Aorta (tissue), 5 donors: ENCODE measurements around the gene TTLL3. TPM values are rescaled to one million over a fixed set of nuclear protein-coding genes. Genes with fewer than 3 reads are reported as not detected.
A peak's percentile ranks its signal among the peaks of the same experiment; 100 is the strongest.
"Not testable (repeated sequence)": the region's sequence is repeated elsewhere in the genome, so short reads cannot be mapped to it uniquely, and the experiment has no call there.

Experiments
- ATAC-seq: fragments of 200-7000 bp; cut with Tn5 transposase; one replicate; pipeline ENCODE4 v1.9.1; 2022; ENCODE audit warnings: moderate library complexity; ENCODE audit not compliant: low FRiP score
- DNase-seq, 2 donors: peaks; one replicate each; pipeline ENCODE4 v3.0.0-alpha.2; 2020
- H3K27ac ChIP-seq, 2 donors: one replicate each; pipeline ENCODE4 v1.5.1; 2013; ENCODE audit warnings: low read length in 2 of 2, mild to moderate bottlenecking in 2 of 2, moderate library complexity in 2 of 2, control low read depth in 1 of 2, inconsistent platforms in 1 of 2, low read depth in 1 of 2
- H3K27me3 ChIP-seq, 2 donors: one replicate each; pipeline ENCODE4 v1.6.1; 2013; ENCODE audit warnings: control low read depth in 1 of 2, low read length in 1 of 2, mild to moderate bottlenecking in 1 of 2, moderate library complexity in 1 of 2; ENCODE audit not compliant: insufficient read depth in 2 of 2, control insufficient read depth in 1 of 2
- H3K36me3 ChIP-seq, 2 donors: one replicate each; pipeline ENCODE4 v1.6.1; 2013; ENCODE audit warnings: control low read depth in 1 of 2, low read length in 1 of 2, mild to moderate bottlenecking in 1 of 2; ENCODE audit not compliant: insufficient read depth in 2 of 2, control insufficient read depth in 1 of 2
- H3K4me1 ChIP-seq, 2 donors: one replicate each; pipeline ENCODE4 v1.6.1; 2013; ENCODE audit warnings: low read length in 2 of 2, control low read depth in 1 of 2, mild to moderate bottlenecking in 1 of 2, moderate library complexity in 1 of 2; ENCODE audit not compliant: insufficient read depth in 2 of 2, control insufficient read depth in 1 of 2
- H3K4me3 ChIP-seq, 2 donors: one replicate each; pipeline ENCODE4 v1.5.1; 2013; ENCODE audit warnings: low read length in 2 of 2, control low read depth in 1 of 2, mild to moderate bottlenecking in 1 of 2
- H3K9me3 ChIP-seq: one replicate; pipeline ENCODE4 v1.6.1; 2013; ENCODE audit warnings: mild to moderate bottlenecking, low read length; ENCODE audit not compliant: control insufficient read depth
- WGBS, 2 donors: extraction: QIAGEN DNeasy Blood & Tissue Kit; methylation state at CpG; one replicate each; pipeline ENCODE4 v1.1.7; 2013; 5-methylcytosine and 5-hydroxymethylcytosine counted together
- intact Hi-C, 2 donors: fragments of 100-400 bp; cut with DNase I; formaldehyde crosslinking; loops; one replicate each; pipeline versions ENCODE4 v1.14.2 to v1.15.0; 2022
- polyA plus RNA-seq, 2 donors: library from polyadenylated mRNA; stranded (reverse); fragments of 200-250 nt; gene quantifications; one replicate each; pipeline ENCODE4 v1.2.3, GENCODE V29; 2013
- total RNA-seq, 2 donors: library from RNA; stranded (reverse); fragmentation: NEBNext Ultra II Directional; extraction: Animal tissue kit (Norgen Biotek cat#: 25700); gene quantifications; one replicate each; pipeline ENCODE4 v1.2.1, GENCODE V29; 2021
- donor health status: healthy with polysubstance abuse.
- donor health status: Bipolar disorder and iron deficiency.
- donor health status: DM: no; HTN: no; CAD: no.
- donor health status: DM: no; HTN: no; CAD: no.
- donor health status: DM: yes; HTN: yes; CAD: no.

Gene TTLL3
- total and polyA plus RNA-seq, 4 donors: 12.3 to 120 (median 74.3) TPM

- H3K27ac ChIP-seq, H3K4me3 ChIP-seq, ATAC-seq, H3K27me3 ChIP-seq, H3K36me3 ChIP-seq, H3K4me1 ChIP-seq, DNase-seq, H3K9me3 ChIP-seq, intact Hi-C loops: not testable (repeated sequence)
- 38 to 47% methylated on average over 4 of the region's 4 CpGs for WGBS, 2 donors
Measured at GRCh38 chr3:9848860-9849259, 38.8 kb downstream of the TTLL3 start.

- WGBS, 2 donors: 83 to 86% methylated on average over 6 of the region's 6 CpGs
- not testable (repeated sequence) for H3K27me3 ChIP-seq, H3K27ac ChIP-seq
Measured at GRCh38 chr3:9851383-9851782, 41.3 kb downstream of the TTLL3 start.

DNA sequence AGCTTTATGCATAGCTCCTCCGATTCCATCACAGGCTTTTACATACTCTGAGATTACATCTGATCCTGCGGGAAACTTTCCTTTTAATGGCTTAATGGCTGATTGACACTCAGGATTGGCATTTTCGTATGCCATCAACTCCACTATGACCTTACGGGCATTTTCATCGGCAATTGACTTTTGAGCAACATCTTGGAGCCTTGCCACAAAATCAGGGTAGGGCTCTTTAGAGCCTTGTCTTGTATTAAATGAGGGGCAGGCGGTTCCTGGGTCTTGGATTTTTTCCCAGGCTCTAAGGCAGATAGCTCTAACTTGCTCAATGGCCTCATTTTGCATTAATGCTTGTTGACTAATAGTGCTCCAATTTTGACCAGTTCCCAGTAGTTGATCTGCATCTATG lies 41.9 kb downstream of the TTLL3 start:
- H3K27me3 ChIP-seq, H3K4me3 ChIP-seq, ATAC-seq, intact Hi-C loops, DNase-seq, H3K9me3 ChIP-seq, H3K4me1 ChIP-seq, H3K36me3 ChIP-seq, H3K27ac ChIP-seq: not testable (repeated sequence)
- 60% methylated on average over 6 of the region's 6 CpGs for WGBS, 2 donors

More at GRCh38 chr3:9851383-9851782, 41.3 kb downstream of the TTLL3 start:
- DNase-seq, H3K4me3 ChIP-seq, intact Hi-C loops, H3K9me3 ChIP-seq, ATAC-seq, H3K4me1 ChIP-seq, H3K36me3 ChIP-seq: not testable (repeated sequence)

DNA sequence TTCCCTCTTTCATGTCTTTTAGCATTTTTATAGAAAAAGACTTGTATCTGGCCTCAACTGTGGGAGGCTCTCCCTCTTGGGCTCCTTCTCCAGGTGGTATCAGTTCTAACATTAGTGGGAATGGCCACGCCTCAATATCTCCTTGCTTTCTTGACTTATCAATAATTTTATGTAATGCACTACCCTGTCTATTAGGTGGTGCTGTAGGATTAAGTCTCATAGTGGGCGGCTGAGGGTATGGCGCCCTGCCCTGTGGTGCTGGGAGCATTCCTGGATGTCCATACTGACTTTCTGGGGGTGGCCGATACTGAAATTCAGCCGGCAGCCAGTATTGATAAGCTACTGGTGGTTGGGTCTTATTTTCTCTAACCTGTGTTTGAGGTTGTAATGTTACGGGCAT lies 42.5 kb downstream of the TTLL3 start:
- no peak overlapping the region for H3K27ac ChIP-seq
- H3K4me1 ChIP-seq: no peaks in the 10 kb centered on the region
- 90 to 91% methylated on average over 6 of the region's 6 CpGs for WGBS, 2 donors
- H3K36me3 ChIP-seq: no peaks in the 10 kb centered on the region
- no peak for ATAC-seq
- no peaks in the 10 kb centered on the region for H3K9me3 ChIP-seq
- H3K27me3 ChIP-seq: no peaks in the 10 kb centered on the region
- no peak for DNase-seq
- no peak overlapping the region for H3K4me3 ChIP-seq
- intact Hi-C loops: no loop called here

DNA sequence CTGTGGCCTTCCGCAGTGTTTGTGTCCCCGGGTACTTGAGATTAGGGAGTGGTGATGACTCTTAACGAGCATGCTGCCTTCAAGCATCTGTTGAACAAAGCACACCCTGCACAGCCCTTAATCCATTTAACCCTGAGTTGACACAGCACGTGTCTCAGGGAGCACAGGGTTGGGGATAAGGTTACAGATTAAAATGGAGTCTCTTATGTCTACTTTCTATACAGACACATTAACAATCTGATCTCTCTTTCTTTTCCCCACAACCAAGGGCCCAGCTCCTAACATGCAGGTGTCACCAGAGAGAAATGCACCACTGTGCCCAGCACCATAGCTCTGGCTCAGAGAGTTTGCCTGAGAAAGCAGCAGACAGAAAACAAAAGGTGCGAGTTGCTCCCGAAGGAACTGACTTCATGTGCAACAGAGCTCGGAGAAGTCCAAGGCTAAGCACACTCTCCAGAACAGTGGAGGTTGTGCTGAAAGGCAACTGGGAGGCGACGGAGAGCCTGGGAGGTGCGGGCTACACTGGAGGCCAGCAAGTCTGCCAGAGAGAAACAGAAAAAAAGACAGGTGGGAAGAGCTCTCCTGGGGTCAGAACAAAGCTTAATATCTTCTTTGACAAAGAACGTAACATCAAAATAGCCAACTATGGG lies 44.4 kb downstream of the TTLL3 start:
- H3K4me1 ChIP-seq, ATAC-seq, H3K9me3 ChIP-seq, DNase-seq, H3K27me3 ChIP-seq, H3K36me3 ChIP-seq, intact Hi-C loops, H3K27ac ChIP-seq, H3K4me3 ChIP-seq: not testable (repeated sequence)
- WGBS, 2 donors: 79% methylated on average over 11 of the region's 11 CpGs

- H3K27ac ChIP-seq: no peak overlapping the region
- H3K4me3 ChIP-seq: no peak overlapping the region
- no peaks in the 10 kb centered on the region for H3K9me3 ChIP-seq
- 95 to 98% methylated on average over 3 of the region's 3 CpGs for WGBS, 2 donors
- DNase-seq: no peak
- no peaks in the 10 kb centered on the region for H3K27me3 ChIP-seq
- H3K36me3 ChIP-seq: no peaks in the 10 kb centered on the region
- intact Hi-C loops: no loop called here
- ATAC-seq: no peak
- no peaks in the 10 kb centered on the region for H3K4me1 ChIP-seq
Measured at GRCh38 chr3:9855594-9855993, 45.5 kb downstream of the TTLL3 start.

GRCh38 chr3:9859530-9860025 lies 49.5 kb downstream of the TTLL3 start:
- intact Hi-C loops: no loop called here
- H3K9me3 ChIP-seq: no peaks in the 10 kb centered on the region
- no peak overlapping the region for H3K4me3 ChIP-seq
- DNase-seq: peak in 1 of 2 donors; percentile 54
- ATAC-seq: no peak
- H3K4me1 ChIP-seq: no peaks in the 10 kb centered on the region
- no peaks in the 10 kb centered on the region for H3K36me3 ChIP-seq
- 91 to 92% methylated on average over 12 of the region's 12 CpGs for WGBS, 2 donors
- H3K27ac ChIP-seq: no peak overlapping the region
- no peaks in the 10 kb centered on the region for H3K27me3 ChIP-seq

DNA sequence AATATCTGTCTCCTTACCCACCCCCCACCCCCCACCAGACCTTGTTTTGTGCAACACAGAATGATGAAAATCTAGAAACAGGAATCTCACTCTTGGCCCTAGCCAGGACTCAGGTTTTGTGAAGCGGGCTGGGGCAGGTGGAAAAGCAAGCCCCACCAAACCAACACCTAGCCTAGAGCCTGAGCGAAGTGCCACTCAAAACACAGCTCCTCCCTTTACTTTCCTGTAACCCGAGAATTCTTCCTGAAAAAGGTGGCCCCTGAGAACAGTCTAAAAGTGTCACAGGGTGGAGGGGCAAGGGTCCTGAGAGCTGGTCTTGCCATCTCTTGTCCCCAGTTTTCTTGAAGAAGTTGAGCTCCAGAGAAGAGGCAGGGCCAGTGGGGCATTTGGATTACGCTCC lies 51.1 kb downstream of the TTLL3 start:
- 92 to 95% methylated on average over 4 of the region's 4 CpGs for WGBS, 2 donors
- Histone ChIP-seq H3K4me3 (no peak overlapping the region), H3K4me1 (no peaks in the 10 kb centered on the region), H3K27me3 (no peaks in the 10 kb centered on the region), H3K9me3 (no peaks in the 10 kb centered on the region), H3K36me3 (no peaks in the 10 kb centered on the region), H3K27ac (no peak overlapping the region)
- ATAC-seq (no peak), DNase-seq (no peak)
- intact Hi-C loops: no loop called here

GRCh38 chr3:9861626-9862130 lies 51.6 kb downstream of the TTLL3 start:
- ATAC-seq (no peak), DNase-seq (no peak)
- Histone ChIP-seq H3K36me3 (no peaks in the 10 kb centered on the region), H3K4me1 (no peaks in the 10 kb centered on the region), H3K27ac (no peak overlapping the region), H3K4me3 (no peak overlapping the region), H3K27me3 (no peaks in the 10 kb centered on the region), H3K9me3 (no peaks in the 10 kb centered on the region)
- WGBS, 2 donors: 91 to 92% methylated on average over 5 of the region's 5 CpGs
- intact Hi-C loops: no loop called here
